Mucosa of descending colon (tissue), 3 donors: ENCODE results near the gene LAMA2. TPM values are rescaled to one million over a fixed set of nuclear protein-coding genes. Genes with fewer than 3 reads are reported as not detected.

Experiments used
- ATAC-seq: fragments of 200-7000 bp; cut with Tn5 transposase; one replicate; pipeline ENCODE4 v1.9.1; 2020; ENCODE audit warnings: mild to moderate bottlenecking, moderate library complexity
- DNase-seq, 3 donors: peaks; one replicate each; pipeline ENCODE4 v3.0.0-alpha.2; 2020
- H3K36me3 ChIP-seq: fragments of 200-600 bp; one replicate; pipeline ENCODE4 v1.8.0; 2021; ENCODE audit warnings: low read depth, mild to moderate bottlenecking
- H3K4me1 ChIP-seq: fragments of 200-600 bp; one replicate; pipeline ENCODE4 v1.8.0; 2021; ENCODE audit warnings: low read depth, mild to moderate bottlenecking
- H3K4me3 ChIP-seq: fragments of 200-600 bp; one replicate; pipeline ENCODE4 v1.8.0; 2021; ENCODE audit warnings: mild to moderate bottlenecking
- H3K9me3 ChIP-seq: fragments of 200-600 bp; one replicate; pipeline ENCODE4 v1.8.0; 2021; ENCODE audit warnings: mild to moderate bottlenecking
- intact Hi-C, 2 donors: fragments of 100-400 bp; cut with DNase I in 1 of 2; cut with micrococcal nuclease in 1 of 2; formaldehyde crosslinking; loops; one replicate each; pipeline versions ENCODE4 v1.11.0 to v1.11.1; 2022; cut with DNase I, micrococcal nuclease
- total RNA-seq, 3 donors: library from RNA; stranded (reverse); fragmentation: NEBNext Ultra II Directional in 2 of 3; extraction: Animal tissue kit (Norgen Biotek cat#: 25700) in 2 of 3; gene quantifications; one replicate each; pipeline versions ENCODE4 v1.2.1 to v1.2.4, GENCODE V29; 2021 to 2023
- TF ChIP-seq, protein P1 (sequence below): fragments of 200-600 bp; IDR thresholded peaks from one replicate; pipeline ENCODE4 v1.8.0; 2022; ENCODE audit warnings: antibody characterized with exemption, mild to moderate bottlenecking
- donor health status: DM: no; HTN: no; CAD: no; lungs with moderate emphysema.
- donor health status: DM: no; HTN: no; CAD: no.
- donor health status: DM: no; HTN: yes; CAD: no.

Gene LAMA2
- total RNA-seq, 3 donors from 2014 or later, result 3.6 to 29.4 (median 18.4) TPM

DNA sequence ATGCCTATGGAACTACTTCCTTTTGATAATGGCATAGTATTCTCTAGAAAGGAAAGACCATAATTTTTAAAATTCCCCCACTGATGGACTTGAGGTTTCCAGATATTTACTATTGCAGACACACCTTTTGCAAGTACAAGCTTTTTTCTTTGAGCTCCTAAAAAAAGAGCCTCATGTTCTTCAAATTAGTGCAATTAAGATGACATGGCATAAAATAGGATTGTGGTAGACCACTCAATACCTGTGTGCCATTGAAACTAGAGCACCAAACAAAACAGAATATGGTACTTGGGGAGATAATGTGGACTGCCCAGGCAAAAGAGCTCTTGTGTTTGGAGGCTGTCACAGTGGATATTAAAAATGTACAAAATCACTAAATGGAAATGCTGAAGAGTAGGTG, 19.0 kb upstream of the LAMA2 start:
- H3K36me3 ChIP-seq, result no peaks in the 10 kb centered on the region
- TF ChIP-seq, protein P1, sequence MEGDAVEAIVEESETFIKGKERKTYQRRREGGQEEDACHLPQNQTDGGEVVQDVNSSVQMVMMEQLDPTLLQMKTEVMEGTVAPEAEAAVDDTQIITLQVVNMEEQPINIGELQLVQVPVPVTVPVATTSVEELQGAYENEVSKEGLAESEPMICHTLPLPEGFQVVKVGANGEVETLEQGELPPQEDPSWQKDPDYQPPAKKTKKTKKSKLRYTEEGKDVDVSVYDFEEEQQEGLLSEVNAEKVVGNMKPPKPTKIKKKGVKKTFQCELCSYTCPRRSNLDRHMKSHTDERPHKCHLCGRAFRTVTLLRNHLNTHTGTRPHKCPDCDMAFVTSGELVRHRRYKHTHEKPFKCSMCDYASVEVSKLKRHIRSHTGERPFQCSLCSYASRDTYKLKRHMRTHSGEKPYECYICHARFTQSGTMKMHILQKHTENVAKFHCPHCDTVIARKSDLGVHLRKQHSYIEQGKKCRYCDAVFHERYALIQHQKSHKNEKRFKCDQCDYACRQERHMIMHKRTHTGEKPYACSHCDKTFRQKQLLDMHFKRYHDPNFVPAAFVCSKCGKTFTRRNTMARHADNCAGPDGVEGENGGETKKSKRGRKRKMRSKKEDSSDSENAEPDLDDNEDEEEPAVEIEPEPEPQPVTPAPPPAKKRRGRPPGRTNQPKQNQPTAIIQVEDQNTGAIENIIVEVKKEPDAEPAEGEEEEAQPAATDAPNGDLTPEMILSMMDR, result no peak
- ATAC-seq (no peak), DNase-seq (no peak)
- no peak overlapping the region for H3K4me3 ChIP-seq
- H3K9me3 ChIP-seq, result peaks cover 3% of the 10 kb centered on the region
- no peaks in the 10 kb centered on the region for H3K4me1 ChIP-seq
- intact Hi-C loops, result no loop called here

DNA sequence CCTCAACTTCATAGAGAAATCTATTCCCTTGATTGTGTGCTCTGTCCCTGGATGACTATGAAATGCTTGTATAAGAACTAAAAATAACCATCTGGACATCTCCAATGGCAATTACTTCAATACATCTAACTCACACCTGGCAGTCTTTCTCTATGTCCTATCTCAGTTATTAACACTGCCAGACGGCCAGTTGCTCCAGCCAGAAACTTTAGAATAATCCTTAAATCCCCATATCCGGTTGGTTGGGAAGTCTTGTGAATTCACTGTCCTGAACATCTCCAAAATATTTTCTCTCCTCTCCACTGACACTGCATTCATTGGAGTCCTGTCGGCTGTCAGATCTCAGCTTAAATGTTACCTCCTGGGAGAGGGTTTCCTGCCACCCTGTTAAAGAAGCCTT, 12.2 kb upstream of the LAMA2 start:
- no peaks in the 10 kb centered on the region for H3K9me3 ChIP-seq
- no peak for ATAC-seq
- TF ChIP-seq, protein P1, result no peak
- no peaks in the 10 kb centered on the region for H3K36me3 ChIP-seq
- H3K4me1 ChIP-seq, result no peaks in the 10 kb centered on the region
- H3K4me3 ChIP-seq, result no peak overlapping the region
- intact Hi-C loops, result no loop called here
- DNase-seq, result no peak

DNA sequence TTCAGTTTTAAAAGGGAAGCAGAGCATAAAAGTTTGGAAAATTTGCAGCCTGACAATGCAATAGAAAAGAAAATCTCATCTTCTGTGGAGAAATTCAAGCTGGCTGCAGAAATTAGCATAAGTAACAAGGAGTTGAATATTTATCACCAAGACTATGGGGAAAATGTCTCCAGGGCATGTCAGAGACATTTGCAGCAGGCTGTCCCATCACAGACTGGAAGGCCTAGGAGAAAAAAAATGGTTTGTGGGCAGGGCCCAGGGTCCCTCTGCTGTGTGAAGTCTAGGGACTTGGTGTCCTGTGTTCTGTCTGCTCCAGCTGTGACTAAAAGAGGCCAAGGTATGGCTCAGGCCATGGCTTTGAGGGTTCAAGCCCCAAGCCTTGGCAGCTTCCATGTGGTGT, 8.1 kb upstream of the LAMA2 start:
- H3K4me3 ChIP-seq, result no peak overlapping the region
- no peaks in the 10 kb centered on the region for H3K9me3 ChIP-seq
- H3K36me3 ChIP-seq, result no peaks in the 10 kb centered on the region
- intact Hi-C loops, result no loop called here
- TF ChIP-seq, protein P1, result no peak
- ATAC-seq (no peak), DNase-seq (no peak)
- H3K4me1 ChIP-seq, result no peaks in the 10 kb centered on the region

DNA sequence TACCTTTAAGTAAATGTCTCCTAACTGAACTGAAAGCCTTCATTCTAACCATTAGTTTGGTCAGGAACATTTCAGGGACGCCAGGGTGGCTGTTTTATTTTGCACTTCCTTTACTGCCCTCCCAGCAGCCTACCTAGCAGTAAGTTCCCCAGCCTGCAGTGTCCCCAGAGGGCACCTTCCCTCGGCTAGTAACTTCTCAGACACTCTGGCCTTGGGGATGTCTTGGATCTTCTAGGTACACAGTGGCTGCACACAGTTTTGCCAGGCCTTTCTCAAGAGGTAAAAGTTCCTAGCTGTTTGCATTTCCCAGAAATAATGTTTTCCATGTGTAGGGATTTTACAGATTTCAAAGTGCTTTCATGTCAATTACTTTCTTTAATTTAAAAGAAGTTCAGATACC, 378 bp upstream of the LAMA2 start:
- TF ChIP-seq, protein P1, result no peak
- Histone ChIP-seq H3K9me3 (no peaks in the 10 kb centered on the region), H3K36me3 (no peaks in the 10 kb centered on the region), H3K4me3 (no peak overlapping the region), H3K4me1 (no peaks in the 10 kb centered on the region)
- intact Hi-C loops, result no loop called here
- ATAC-seq (no peak), DNase-seq (no peak)

DNA sequence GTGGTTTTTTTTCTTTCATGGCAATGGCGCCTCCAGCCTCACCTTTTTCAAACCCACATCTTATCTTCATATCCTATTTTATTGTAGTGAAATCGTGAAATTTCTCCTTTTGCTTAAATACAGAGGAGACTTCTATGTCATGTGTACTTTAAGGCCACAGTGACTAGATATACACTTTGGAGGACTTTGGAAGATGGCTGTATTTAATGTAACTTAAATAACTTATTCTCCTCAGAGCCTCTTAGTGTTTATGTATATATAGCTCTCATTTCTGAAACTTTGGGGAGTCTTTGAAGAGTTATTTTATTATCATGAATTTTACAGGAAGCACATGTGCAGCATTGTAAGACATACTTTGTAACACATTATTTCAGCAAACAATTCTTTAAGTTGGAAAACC, 968 bp downstream of the LAMA2 start:
- Histone ChIP-seq H3K4me3 (no peak overlapping the region), H3K4me1 (no peaks in the 10 kb centered on the region), H3K9me3 (no peaks in the 10 kb centered on the region), H3K36me3 (no peaks in the 10 kb centered on the region)
- TF ChIP-seq, protein P1, result no peak
- ATAC-seq (no peak), DNase-seq (no peak)
- intact Hi-C loops, result no loop called here

DNA sequence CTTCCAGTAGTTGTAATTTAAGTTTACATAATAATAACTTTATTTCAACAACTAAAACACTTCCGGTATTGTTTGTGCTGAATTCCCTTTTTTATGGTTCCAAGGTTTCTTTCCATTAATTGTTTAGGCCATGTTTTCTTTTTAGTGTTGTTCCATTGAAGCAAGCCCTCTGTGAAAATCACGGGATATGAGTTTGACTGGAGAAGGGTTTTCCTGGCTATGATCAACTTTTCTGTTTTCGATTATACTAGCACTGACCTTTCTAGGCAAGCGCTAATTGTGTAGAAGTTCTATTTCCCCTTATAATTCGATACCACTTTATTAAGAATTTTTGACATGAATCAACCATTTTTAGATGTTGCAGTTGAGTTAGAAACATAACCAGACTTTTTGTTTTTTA, 2.4 kb downstream of the LAMA2 start:
- H3K4me1 ChIP-seq, result no peaks in the 10 kb centered on the region
- no peaks in the 10 kb centered on the region for H3K9me3 ChIP-seq
- intact Hi-C loops, result no loop called here
- TF ChIP-seq, protein P1, result no peak
- ATAC-seq (no peak), DNase-seq (no peak)
- no peaks in the 10 kb centered on the region for H3K36me3 ChIP-seq
- no peak overlapping the region for H3K4me3 ChIP-seq
